SW480 (cell line): ENCODE data around the gene DCXR.

Source experiments
- DNase-seq: peaks from one replicate; pipeline ENCODE4 v3.0.0-alpha.2; 2016; ENCODE audit warnings: low spot score

DCXR gene

GRCh38 chr17:81998691-81999438, 38.6 kb downstream of the DCXR start:
- no peak for DNase-seq

DNA sequence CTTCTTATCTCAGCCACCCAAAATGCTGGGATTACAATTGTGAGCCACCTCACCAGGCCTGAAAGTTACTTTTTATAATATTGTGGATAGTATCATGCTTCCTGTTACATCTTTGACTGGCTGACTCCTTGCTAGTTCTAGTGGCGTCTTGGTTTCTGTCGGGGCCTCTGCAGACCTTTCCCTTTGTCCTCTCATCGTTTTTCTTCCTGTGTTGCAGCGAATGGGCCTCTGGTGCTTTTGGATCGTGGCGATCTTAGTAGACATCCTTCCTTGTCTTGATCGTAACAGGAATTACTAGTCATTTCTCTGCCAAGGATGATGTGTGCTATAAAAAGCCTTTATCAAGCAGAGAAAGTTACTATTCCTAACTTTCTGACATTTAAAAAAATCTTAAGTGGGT, 39.3 kb downstream of the DCXR start:
- DNase-seq = no peak

DNA sequence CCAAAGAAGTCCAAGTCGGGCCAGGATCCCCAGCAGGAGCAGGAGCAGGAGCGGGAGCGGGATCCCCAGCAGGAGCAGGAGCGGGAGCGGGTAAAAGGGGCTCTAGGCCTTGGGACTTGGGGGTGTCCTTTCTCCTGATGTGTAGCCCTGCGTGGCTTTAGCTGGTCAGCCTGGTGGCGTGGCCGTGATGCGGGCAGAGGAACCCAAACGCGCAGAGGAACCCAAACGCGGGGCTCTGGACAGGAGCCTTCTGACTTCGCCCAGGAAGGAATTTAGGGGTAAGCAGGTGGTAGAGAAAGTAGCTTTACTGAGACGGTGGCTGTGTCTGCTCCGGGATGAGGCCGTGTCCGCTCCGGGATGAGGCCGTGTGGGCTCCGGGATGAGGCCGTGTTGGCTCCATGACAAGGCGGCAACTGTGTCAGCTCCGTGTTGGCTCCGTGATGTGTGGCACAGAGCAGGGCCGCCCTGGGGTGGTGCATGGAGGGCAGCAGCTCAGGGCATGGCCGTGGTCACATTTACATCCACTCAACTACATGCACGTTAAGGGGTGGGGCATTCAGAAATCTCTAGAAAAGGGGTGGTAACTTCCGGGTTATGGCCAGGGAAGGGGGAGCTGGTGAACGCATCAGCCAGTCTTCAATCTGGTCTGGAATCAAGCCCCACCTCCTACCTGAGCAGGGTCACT, 40.6 kb downstream of the DCXR start:
- DNase-seq = no peak

DNA sequence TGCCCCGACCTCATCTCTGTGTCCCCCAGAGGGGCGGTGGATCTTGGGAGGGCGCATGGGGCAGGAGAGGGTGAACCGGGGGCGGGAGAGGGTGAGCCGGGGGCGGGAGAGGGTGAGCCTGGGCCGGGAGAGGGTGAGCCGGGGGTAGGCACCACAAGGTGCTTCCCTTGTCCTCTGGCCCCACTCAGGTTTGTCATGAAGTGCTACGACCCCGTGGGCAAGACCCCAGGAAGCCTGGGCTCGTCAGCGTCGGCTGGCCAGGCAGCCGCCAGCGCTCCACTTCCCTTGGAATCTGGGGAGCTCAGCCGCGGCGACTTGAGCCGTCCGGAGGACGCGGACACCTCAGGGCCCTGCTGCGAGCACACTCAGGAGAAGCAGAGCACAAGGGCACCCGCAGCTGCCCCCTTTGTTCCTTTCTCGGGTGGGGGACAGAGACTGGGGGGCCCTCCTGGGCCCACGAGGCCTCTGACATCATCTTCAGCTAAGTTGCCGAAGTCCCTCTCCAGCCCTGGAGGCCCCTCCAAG, 41.2 kb downstream of the DCXR start:
- no peak for DNase-seq

DNA sequence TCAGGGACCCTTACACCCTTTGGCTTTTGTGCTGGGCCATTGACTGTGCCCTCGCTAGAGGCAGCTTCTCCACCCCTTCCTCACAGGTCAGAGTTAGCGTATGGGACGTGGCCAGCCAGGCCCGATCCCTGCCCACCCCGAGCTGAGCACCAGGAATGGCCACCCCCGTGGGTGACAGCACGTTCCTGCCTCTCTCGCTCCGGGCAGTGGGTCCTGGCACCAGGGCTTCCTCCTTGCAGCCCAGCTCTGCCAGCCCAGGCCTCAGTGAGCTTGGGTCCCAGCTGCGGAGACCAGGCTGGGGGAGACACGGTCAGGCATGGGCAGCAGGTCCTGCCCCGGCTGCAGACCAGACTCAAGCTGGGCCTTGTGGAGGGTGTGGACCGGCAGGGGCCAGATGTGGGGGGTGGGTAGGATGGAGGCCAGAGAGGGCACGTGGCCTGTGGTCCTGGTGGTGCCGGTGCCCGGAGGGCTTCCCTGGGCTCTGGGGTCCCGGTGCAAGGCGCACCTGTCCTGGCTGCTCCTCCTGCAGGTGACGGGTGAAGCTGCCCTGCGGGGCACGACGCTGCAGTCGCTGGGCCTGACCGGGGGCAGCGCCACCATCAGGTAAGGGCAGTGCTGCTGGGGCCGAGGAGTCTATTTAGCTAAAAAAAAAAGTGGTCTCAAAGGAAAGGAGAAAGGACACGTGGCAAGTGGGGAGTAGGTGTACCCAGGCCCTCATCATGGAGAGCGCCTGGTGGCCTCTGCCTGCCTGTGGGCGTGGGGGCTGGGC, 41.9 kb downstream of the DCXR start:
- DNase-seq = no peak

DNA sequence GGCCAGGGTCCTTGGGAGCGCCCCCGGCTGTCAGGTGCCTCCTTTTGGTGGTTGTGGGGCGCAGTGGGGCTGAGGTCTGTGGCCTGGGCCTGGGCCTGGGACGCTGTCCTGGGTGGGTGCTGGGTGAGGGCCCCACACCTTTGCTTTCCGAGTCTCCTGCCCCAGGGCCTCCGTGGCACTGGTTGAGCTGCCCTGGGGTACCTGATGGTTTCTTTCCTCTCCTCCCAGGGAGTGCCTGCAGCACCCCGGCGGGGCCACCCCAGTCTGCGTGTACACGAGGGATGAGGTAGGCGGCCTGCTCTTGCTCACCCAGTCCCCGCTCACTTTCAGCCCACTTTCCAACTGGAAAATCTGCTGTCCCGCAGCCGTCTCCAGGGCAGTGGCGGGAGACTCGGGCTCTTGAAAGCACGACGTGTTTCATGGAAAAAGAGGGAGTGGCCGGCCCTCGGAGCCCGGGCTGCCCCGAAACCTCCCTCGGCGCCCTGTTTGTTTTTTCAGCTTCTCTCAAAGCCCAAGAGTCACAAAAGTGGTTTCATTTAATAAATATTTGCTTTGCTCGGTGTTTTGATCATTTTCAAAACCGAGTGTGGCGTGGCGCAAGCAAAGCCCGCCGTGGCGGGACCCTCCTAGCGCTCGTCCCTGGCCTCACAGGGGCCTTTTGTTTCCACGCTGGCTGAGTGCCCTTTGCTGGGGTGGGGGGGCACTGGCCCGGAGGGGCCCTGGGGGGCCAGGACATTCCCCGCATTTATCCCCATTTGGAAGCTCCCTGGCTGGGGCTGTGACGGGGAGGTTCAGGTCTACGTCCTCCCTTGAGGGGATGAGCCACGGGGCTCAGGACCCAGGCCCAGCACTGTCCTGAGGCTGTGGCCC, 42.7 kb downstream of the DCXR start:
- DNase-seq = no peak

- DNase-seq = no peak
Observed at GRCh38 chr17:81993729-81994592, 43.5 kb downstream of the DCXR start.

DNA sequence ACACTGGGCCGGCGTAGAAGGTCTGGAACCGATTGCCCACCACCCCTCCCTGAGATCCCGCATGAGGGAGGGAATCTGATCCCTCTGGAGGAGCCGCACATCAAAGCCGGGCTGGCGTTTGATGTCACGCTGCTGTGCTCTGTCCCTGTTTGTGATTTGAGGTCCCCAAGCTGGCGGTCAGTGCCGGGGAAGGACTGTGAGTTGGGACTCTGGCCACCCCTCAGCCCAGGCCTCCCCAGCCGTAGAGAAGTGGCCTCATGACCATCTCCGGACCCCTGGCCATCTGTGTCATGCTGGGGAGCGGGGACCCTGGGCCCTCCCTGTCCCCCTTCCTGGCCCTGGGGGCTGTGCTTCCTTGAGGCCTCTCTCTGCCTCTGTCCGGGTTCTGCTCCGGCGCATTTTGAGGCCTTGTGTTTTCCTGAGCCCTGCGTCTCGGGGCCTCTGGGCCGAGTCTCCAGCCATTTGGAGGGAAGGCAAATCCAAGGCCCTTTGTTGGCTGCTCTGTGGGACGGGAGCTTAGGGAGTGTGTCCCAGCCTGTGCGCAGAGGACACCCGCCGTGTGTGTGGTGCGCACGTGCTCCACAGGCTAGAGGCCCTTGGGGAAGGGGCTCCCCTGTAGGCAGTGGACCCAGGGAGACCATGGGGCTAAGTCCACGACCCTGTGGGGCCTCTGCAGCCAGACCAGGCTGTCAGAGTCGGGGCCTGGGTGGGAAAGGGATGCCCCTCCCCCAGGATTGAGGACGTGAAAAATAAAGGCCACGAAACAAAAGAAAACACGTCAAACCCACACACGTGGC, 45.0 kb downstream of the DCXR start:
- DNase-seq = peak; percentile 80

- DNase-seq = peak; percentile 97
Observed at GRCh38 chr17:81991684-81992305, 45.7 kb downstream of the DCXR start.

GRCh38 chr17:81990836-81991683, 46.4 kb downstream of the DCXR start:
- DNase-seq = no peak

- no peak for DNase-seq
Observed at GRCh38 chr17:81987161-81987770, 50.2 kb downstream of the DCXR start.

DNA sequence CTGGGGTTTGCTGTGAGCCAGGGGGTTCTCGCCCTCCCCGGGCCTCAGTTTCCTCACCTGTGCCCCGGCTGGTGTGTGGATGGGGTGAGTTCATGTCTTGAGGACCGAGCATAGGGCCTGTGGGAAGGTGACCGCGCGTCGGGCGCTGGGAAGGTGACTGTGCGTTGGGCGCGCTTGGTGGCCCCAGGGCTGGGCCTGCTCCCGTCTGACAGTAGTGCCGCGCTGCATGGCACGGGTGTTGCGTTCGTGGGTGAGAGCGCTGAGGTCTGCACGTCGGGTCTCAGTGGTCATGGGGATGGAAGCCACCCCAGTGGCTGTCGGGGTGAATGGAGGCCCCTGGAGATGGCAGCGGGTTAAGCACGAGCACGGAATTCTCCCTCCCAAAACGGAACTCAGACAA, 50.9 kb downstream of the DCXR start:
- no peak for DNase-seq
